Ureter (tissue), 1 donor: Measurements from ENCODE around the gene YPEL2. TPM values are rescaled to one million over a fixed set of nuclear protein-coding genes. Genes with fewer than 3 reads are reported as not detected.
"Not testable (repeated sequence)": the region's sequence is repeated elsewhere in the genome, so short reads cannot be mapped to it uniquely, and the experiment has no call there.

ENCODE experiments used
- DNase-seq: peaks from one replicate; pipeline ENCODE4 v3.0.0-alpha.2; 2020; ENCODE audit warnings: low spot score
- total RNA-seq: library from RNA; stranded (reverse); gene quantifications from one replicate; pipeline ENCODE4 v1.2.4, GENCODE V29; 2023
- donor health status: DM: yes; HTN: yes; CAD: no.

The YPEL2 gene
- total RNA-seq, 1 donor from 2014 or later: 29.4 TPM

DNA sequence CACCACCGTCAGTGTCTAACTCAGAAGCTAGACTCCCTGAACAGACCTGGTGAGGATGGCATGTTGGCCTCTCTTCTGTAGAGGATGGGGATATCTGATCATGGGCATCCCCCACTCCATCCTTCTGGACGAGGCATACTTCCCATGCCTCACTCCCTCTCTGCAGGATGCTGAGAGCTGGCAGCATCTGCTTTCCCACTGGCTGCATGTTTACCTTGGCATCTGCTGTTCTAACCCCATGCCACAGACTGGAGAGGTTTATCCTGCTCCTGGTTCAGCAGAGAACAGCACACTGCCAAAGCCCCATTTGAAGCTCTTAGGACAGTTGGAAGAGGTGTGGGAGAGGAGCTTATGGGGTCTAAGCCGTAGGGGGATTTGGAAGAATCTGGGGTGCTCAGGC lies 46.0 kb downstream of the YPEL2 start:
- no peak for DNase-seq

- no peak for DNase-seq
Measured at GRCh38 chr17:59378675-59379074, 47.2 kb downstream of the YPEL2 start.

- DNase-seq: no peak
Measured at GRCh38 chr17:59380474-59380873, 49.0 kb downstream of the YPEL2 start.

- DNase-seq: no peak
Measured at GRCh38 chr17:59381716-59382570, 50.5 kb downstream of the YPEL2 start.

- DNase-seq: no peak
Measured at GRCh38 chr17:59383893-59384292, 52.4 kb downstream of the YPEL2 start.

- no peak for DNase-seq
Measured at GRCh38 chr17:59387351-59388068, 56.1 kb downstream of the YPEL2 start.

- no peak for DNase-seq
Measured at GRCh38 chr17:59388069-59388556, 56.7 kb downstream of the YPEL2 start.

GRCh38 chr17:59389066-59389465 lies 57.6 kb downstream of the YPEL2 start:
- no peak for DNase-seq

GRCh38 chr17:59391021-59391420 lies 59.6 kb downstream of the YPEL2 start:
- no peak for DNase-seq

DNA sequence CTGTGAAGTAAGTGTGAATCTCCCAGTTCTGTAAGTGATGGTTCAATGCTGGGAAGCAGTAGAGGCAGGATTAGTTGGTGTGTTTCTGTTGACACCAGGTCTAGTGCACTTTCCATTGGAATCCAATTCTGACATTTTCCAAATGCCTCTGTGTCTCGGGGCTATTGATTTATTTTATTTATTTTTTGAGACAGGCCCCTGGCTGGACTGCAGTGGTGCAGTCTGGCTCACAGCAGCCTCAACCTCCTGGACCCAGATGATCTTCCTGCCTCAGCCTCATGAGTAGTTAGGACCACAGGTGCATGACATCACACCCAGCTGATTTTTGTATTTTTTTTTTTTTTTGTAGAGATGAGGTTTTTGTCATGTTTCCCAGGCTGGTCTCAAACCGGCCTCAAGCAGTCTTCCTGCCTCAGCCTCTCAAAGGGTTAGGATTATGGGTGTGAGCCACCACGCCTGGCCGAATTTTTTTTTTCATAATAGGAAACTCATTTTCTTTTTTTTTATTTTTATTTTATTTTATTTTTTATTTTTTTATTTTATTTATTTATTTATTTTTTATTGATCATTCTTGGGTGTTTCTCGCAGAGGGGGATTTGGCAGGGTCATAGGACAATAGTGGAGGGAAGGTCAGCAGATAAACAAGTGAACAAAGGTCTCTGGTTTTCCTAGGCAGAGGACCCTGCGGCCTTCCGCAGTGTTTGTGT lies 61.7 kb downstream of the YPEL2 start:
- no peak for DNase-seq

GRCh38 chr17:59393742-59394410 lies 62.4 kb downstream of the YPEL2 start:
- DNase-seq: not testable (repeated sequence)

DNA sequence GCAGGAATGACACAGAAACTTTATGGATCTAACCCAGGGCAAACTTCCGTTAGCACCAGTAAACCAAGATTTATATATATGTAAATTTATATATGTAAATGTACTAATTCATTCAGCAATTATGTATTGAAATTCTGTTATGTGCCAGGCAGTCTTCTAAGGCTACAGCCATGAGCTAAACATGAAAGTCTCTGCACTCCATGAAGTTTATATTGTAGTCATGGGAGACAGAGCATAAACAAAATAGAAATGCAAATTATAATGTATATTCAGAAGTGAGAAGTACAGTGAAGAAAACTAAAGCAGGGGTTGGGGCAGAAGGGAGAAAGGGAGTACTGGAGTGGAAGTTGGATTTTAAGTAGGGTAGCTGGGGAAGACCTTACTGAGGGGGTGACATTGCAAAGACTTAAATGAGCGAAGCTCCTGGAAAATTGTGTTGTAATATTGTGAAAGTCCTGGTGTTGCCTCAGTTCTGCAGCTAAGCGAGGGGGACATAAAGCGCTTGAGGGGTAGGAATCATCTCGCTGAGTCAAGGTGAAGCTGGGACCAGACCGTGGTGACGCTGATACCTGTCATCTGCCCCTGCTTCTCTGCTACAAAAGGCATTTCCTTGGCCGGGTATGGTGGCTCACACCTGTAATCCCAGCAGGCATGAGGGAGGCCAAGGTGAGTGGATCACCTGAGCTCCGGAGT lies 64.8 kb downstream of the YPEL2 start:
- no peak for DNase-seq

DNA sequence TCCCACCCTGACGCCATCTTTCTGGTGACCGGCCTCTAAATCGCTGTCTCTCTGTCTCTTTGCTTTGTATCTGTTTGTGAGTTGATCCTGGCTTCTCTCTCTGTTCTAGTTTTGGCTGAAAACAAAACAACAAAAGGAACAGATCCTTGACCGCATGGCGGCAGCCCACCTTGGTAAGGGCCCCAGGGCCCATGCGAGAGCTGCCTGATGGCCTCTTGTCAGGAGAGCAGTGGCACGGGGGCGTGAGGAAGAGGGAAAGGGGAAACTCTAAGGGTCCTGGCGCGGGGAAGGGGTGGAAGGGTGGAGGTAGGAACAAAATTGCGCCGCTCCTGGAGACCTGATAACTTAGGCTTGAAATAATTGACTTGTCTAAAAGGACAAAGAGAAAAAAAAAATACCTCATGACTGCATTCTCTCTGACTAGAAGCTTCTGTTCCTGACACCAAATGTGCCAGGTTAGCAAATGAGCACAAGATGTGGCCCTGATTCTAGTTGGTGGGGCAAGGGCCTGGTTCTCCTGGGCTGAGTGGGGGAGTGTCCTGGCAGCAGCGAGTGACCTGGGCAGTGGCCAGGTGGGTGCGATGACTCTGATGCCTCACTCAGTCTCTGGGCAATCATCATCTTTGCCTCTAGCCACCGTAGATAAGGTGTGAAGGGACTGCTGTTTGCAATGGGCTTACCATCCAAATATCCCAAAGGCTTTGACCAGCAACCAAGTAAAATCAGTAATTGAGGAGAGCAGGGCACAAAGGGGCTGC lies 66.0 kb downstream of the YPEL2 start:
- no peak for DNase-seq

DNA sequence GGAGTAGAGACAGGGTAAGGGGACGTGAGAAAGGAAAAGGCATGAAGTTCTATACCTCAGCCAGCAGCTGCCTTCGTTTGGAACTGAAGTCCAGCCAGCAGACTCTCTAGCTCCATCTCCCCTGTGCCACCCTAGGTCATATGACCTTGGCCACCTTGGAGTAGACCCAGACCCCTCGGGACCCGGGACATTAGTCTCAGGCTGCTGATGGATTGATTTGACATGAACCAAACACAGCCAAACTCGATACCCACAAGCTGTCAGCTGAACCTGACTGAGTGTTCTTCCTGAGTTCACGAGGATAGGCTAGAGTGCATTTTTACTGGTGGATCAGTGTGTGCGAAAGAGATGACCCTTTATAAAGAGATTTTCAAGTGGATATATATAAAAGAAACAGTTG lies 68.5 kb downstream of the YPEL2 start:
- DNase-seq: no peak

DNA sequence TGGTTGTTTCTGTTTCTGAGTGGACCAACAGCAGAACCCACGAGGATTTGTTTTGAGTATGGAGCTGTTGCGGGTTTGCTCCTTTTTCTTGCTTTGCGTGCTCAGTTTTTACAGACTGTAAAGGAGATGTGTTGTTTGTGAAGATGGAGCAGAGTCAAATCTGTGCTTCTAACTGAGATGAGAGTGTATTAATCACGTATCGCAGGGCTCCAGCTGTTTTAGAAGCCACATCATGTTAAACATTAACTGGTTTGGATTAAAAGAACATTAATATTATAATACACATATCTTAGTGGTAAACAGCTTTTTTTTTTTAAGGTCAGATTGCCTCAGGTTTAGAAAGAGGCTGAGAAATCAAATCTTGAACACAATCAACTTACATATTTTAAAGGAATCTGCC lies 69.4 kb downstream of the YPEL2 start:
- DNase-seq: no peak

- no peak for DNase-seq
Measured at GRCh38 chr17:59401274-59401673, 69.8 kb downstream of the YPEL2 start.

DNA sequence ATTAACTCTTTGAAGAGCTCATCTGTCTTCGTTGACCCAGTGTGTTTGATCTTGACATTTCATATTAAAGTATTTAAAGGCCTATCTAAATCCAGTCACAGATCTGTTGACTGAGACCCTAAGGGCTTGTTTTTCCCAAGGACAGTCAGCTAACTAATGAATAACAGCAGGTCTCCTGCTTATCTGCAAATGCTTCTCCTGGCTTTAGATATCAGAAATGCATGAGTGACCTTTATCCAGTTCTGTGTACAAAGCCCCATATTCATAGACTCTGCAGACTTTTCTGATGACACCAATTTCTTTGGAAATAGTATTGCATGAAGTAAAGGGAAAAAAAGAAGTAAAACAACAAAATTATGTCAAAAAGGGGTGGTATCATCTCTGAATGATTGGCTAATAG lies 70.3 kb downstream of the YPEL2 start:
- DNase-seq: no peak

- DNase-seq: no peak
Measured at GRCh38 chr17:59402760-59403159, 71.3 kb downstream of the YPEL2 start.

GRCh38 chr17:59404471-59404870 lies 73.0 kb downstream of the YPEL2 start:
- no peak for DNase-seq

DNA sequence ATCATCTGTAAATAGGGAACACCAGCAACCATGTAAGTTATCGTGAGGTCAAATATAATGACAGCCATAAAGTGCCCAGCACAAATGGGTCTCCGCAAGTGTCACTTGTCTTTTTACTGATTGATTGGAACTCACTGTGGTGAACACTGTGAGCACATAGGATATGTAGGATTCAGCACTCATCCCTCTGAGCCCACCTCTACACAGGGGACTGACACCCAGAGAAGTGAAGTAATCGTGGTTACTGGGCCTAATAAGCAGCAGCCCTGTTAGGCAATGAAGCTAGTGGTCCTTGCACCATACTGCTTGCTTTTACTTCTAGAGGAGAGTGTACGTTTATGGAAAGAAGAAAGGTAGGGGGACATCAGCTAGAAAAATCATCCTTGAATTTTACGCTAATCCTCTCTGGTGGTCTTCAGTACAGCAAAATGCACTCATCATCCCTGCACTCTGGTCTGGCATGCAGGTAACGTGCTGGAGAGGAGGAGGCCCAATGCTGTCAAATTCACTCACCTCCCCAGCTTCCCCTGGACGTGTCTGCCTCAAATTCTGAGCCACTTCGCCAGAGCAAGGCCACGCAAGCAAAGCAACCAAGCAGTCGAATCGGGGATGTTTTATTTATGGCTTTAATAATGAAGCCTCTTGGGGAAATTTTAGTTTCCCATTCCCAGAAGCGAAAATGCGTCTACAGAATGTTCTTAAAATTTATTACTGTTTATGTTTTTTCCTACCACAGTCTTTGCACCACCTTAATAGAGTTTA lies 74.7 kb downstream of the YPEL2 start:
- no peak for DNase-seq
